NT2/D1 (cell line): Measurements from ENCODE around the gene KLK1.

Source experiments
- SUZ12 ChIP-seq: IDR thresholded peaks from 2 replicates; pipeline ENCODE4 v1.6.1; 2011; ENCODE audit not compliant: insufficient read length, insufficient read depth; ENCODE audit errors: extremely low read depth
- ZNF274 ChIP-seq: IDR thresholded peaks from 2 replicates; pipeline ENCODE4 v1.6.1; 2011; ENCODE audit warnings: mild to moderate bottlenecking, low read depth, low read length

DNA sequence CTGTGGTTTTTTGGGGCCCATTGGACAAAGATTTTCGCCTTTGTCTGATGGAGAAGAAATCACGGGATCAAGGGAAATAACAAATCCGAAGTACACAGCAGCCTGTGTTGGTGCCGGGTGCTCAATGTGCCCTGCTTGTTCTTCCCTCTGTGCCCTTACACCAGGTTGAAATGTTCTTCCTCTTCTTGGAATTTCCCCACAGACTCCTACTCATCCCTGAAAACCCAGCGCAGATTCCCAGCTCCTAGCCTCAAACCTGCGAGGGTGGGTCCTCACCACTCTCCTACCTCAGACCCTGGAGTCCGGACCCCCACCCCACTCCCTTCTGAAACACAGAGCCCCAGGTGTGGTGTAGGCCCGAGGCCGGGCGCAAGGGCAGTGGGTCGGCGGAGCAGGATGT lies 38.3 kb downstream of the KLK1 start:
- TF ChIP-seq SUZ12 (no peak), ZNF274 (no peak)
